ENCODE data around the gene AGAP1.

AGAP1 gene

GRCh38 chr2:235690082-235690808 lies 196.4 kb downstream of the AGAP1 start:
- no peak for DNase-seq (ENCODE audit: low read depth)

GRCh38 chr2:235690809-235691450 lies 197.1 kb downstream of the AGAP1 start:
- DNase-seq (ENCODE audit: low read depth), result no peak

GRCh38 chr2:235692076-235692475 lies 198.2 kb downstream of the AGAP1 start:
- no peak for DNase-seq (ENCODE audit: low read depth)

- DNase-seq (ENCODE audit: low read depth), result no peak
Measured at GRCh38 chr2:235692671-235693171, 198.9 kb downstream of the AGAP1 start.

- no peak for DNase-seq (ENCODE audit: low read depth)
Measured at GRCh38 chr2:235693279-235693678, 199.4 kb downstream of the AGAP1 start.

- no peak for DNase-seq (ENCODE audit: low read depth)
Measured at GRCh38 chr2:235694721-235695601, 201.1 kb downstream of the AGAP1 start.

- DNase-seq (ENCODE audit: low read depth), result no peak
Measured at GRCh38 chr2:235695602-235695895, 201.7 kb downstream of the AGAP1 start.

GRCh38 chr2:235697041-235697440 lies 203.2 kb downstream of the AGAP1 start:
- no peak for DNase-seq (ENCODE audit: low read depth)

- no peak for DNase-seq (ENCODE audit: low read depth)
Measured at GRCh38 chr2:235698028-235698427, 204.2 kb downstream of the AGAP1 start.

GRCh38 chr2:235698491-235698890 lies 204.6 kb downstream of the AGAP1 start:
- no peak for DNase-seq (ENCODE audit: low read depth)

- DNase-seq (ENCODE audit: low read depth), result no peak
Measured at GRCh38 chr2:235699576-235699975, 205.7 kb downstream of the AGAP1 start.

- no peak for DNase-seq (ENCODE audit: low read depth)
Measured at GRCh38 chr2:235701206-235701981, 207.6 kb downstream of the AGAP1 start.

GRCh38 chr2:235702186-235702585 lies 208.3 kb downstream of the AGAP1 start:
- DNase-seq (ENCODE audit: low read depth), result no peak

- no peak for DNase-seq (ENCODE audit: low read depth)
Measured at GRCh38 chr2:235703711-235704295, 210.0 kb downstream of the AGAP1 start.

GRCh38 chr2:235705296-235705695 lies 211.5 kb downstream of the AGAP1 start:
- no peak for DNase-seq (ENCODE audit: low read depth)

GRCh38 chr2:235706506-235706905 lies 212.7 kb downstream of the AGAP1 start:
- no peak for DNase-seq (ENCODE audit: low read depth)

- DNase-seq (ENCODE audit: low read depth), result no peak
Measured at GRCh38 chr2:235707411-235708096, 213.7 kb downstream of the AGAP1 start.

- peak; percentile 34 for DNase-seq (ENCODE audit: low read depth)
Measured at GRCh38 chr2:235709124-235709813, 215.4 kb downstream of the AGAP1 start.

GRCh38 chr2:235709969-235710879 lies 216.4 kb downstream of the AGAP1 start:
- DNase-seq (ENCODE audit: low read depth), result no peak
